Measurements from ENCODE around the gene NRXN3.

DNA sequence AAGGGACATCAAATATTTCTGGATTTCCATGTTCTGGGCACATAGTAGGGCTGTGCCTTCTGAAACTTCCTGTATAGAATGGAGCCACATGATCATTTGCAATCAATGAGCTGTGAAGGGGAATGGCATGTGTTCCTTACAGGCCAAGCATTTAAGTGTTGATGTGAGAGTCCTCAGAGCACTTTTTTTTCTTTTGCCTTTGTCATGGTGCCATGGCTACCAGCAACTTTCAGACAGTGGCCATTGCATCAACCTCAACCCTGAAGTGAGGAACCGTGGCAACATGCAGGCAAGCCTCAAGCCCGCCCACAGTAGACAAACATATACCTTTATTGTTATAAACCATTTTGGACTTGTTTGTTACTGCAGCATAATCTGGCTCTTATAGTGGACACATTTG, 948.1 kb downstream of the NRXN3 start:
- TF ChIP-seq, protein P1, sequence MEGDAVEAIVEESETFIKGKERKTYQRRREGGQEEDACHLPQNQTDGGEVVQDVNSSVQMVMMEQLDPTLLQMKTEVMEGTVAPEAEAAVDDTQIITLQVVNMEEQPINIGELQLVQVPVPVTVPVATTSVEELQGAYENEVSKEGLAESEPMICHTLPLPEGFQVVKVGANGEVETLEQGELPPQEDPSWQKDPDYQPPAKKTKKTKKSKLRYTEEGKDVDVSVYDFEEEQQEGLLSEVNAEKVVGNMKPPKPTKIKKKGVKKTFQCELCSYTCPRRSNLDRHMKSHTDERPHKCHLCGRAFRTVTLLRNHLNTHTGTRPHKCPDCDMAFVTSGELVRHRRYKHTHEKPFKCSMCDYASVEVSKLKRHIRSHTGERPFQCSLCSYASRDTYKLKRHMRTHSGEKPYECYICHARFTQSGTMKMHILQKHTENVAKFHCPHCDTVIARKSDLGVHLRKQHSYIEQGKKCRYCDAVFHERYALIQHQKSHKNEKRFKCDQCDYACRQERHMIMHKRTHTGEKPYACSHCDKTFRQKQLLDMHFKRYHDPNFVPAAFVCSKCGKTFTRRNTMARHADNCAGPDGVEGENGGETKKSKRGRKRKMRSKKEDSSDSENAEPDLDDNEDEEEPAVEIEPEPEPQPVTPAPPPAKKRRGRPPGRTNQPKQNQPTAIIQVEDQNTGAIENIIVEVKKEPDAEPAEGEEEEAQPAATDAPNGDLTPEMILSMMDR (IDR thresholded peaks at IDR 0.05) = no peak
- TF ChIP-seq EZH2 (IDR thresholded peaks at IDR 0.05; ENCODE audit: borderline replicate concordance, insufficient read depth, low read depth, low read length, poor library complexity, severe bottlenecking) = no peak
